ENCODE measurements around the gene LRIG1. TPM values are rescaled to one million over a fixed set of nuclear protein-coding genes. Genes with fewer than 3 reads are reported as not detected.

The LRIG1 gene
- total and polyA plus RNA-seq, 10 of the 15 experiments (the other 5 are each of a cell fraction or from before 2014, with no cell fraction given), result 0.84 to 16.4 (median 8.1) TPM

GRCh38 chr3:66376568-66376967 is 124.3 kb downstream of the LRIG1 start:
- ChIA-PET SMC1A (ENCODE audit: uncharacterized antibody, unreplicated experiment) (interaction anchor here (1.4 to 2.5 kb wide), 2 partner anchors 31 to 99 kb away, joined by 4 to 14 read pairs; no protein-coding TSS in a partner anchor), RAD21 (ENCODE audit: unreplicated experiment) (no interaction called here), POLR2A (no interaction called here), CTCF (interaction anchor here (1.1 to 3.3 kb wide), 5 partner anchors 10 to 115 kb away, joined by 3 to 20 read pairs (median 12); no protein-coding TSS in a partner anchor)
- Histone ChIP-seq H3K9ac (ENCODE audit: control insufficient read depth, insufficient read depth, low read length) (no peak overlapping the region), H3K4me3 (no peak overlapping the region), H3K27me3 (replicated peaks in 1 of 2; ENCODE audit: control insufficient read depth in 2 of 2, insufficient read depth in 2 of 2, low read length in 1 of 2) (no peaks in the 10 kb centered on the region), H3K36me3 (ENCODE audit: control insufficient read depth in 2 of 2, insufficient read depth in 2 of 2, low read length in 1 of 2) (peaks cover 4 to 9% of the 10 kb centered on the region in 2 experiments), H3K4me2 (ENCODE audit: control insufficient read depth, insufficient read depth) (no peak overlapping the region), H4K20me1 (ENCODE audit: control insufficient read depth, insufficient read depth) (no peaks in the 10 kb centered on the region), H3K9me3 (replicated peaks; ENCODE audit: control insufficient read depth, insufficient read depth, low read length) (no peaks in the 10 kb centered on the region), H3K4me1 (ENCODE audit: control insufficient read depth, insufficient read depth, low read length) (no peaks in the 10 kb centered on the region), H3K79me2 (ENCODE audit: control insufficient read depth, insufficient read depth, low read length) (no peaks in the 10 kb centered on the region), H2AFZ (ENCODE audit: control insufficient read depth, low read depth, low read length) (no peak overlapping the region), H3K27ac (ENCODE audit: control insufficient read depth, insufficient read depth) (no peak overlapping the region)
- 42% methylated on average over 2 of the region's 2 CpGs for WGBS (ENCODE audit: insufficient coverage, insufficient replicate concordance, low lambda C conversion rate, missing lambda C conversion rate)
- in situ Hi-C loops (cut with MboI) (no loop called here), intact Hi-C loops (cut with micrococcal nuclease; ENCODE audit: unreplicated experiment) (no loop called here)
- ATAC-seq (no peak), FAIRE-seq (no peak), DNase-seq (ENCODE audit: low read depth, low spot score) (no peak)
- TF ChIP-seq IRF5 (IDR thresholded peaks at IDR 0.05; ENCODE audit: borderline replicate concordance) (no peak), BHLHE40 (IDR thresholded peaks at IDR 0.05; ENCODE audit: borderline replicate concordance in 1 of 2, low read depth in 2 of 2, low read length in 1 of 2) (no peak), PAX8 (IDR thresholded peaks at IDR 0.05) (no peak), MTA3 (IDR thresholded peaks at IDR 0.05; ENCODE audit: borderline replicate concordance, low read length) (no peak)
- no TSS peak for BruUV-seq (replicated peaks)
